Hippocampal formation (tissue), 2 donors: Measurements from ENCODE around the gene URB1.
"Not testable (repeated sequence)": the region's sequence is repeated elsewhere in the genome, so short reads cannot be mapped to it uniquely, and the experiment has no call there.

Experiments
- DNase-seq, 2 donors: peaks; one replicate each; lab custom pipeline; 2025; lab: John Stamatoyannopoulos, UW

URB1 gene

DNA sequence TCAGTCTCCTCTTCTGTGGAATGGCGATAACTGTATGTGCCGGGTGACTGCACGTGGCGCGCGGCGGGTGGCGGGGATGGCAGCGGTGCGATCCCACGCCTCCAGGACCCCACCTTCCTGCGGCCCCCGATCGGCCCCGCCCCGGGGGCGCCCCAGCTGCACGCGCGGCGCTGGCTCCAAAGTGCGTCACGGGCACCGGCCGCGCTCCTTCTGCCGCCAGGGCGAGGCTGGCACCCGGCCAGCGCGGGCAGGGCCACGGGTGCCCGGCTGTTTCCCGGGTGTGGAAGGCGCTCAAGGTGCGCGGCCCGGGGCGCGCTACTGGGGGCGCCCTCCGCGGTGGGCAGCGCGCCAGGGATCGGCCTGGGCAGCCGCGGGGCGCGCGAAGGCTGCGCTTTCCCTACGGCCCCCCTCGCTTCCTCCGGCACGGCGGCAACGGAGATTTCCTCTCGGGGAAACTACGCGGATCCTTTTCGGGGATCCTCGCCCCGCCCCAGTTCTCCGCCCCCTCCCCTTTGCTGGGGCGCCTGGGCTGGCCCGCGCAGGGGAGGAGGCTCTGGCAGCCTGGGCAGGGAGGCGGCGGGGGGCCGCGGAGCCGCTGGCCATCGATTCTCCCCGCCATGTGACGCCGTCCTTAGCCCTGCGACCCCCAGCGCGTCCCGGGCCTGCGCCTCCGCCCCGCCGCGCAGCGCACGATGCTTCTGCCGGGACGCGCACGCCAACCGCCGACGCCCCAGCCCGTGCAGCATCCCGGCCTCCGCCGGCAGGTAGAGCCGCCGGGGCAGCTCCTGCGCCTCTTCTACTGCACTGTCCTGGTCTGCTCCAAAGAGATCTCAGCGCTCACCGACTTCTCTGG lies 19.6 kb upstream of the URB1 start, which contains the start of gene EVA1C:
Gene EVA1C, plus strand, starts transcription at position 545 of the 853 bp plus-strand sequence. Its CDS starts 148 bp downstream, at position 693.
- DNase-seq = peak in 1 of 2 donors; percentile 63

DNA sequence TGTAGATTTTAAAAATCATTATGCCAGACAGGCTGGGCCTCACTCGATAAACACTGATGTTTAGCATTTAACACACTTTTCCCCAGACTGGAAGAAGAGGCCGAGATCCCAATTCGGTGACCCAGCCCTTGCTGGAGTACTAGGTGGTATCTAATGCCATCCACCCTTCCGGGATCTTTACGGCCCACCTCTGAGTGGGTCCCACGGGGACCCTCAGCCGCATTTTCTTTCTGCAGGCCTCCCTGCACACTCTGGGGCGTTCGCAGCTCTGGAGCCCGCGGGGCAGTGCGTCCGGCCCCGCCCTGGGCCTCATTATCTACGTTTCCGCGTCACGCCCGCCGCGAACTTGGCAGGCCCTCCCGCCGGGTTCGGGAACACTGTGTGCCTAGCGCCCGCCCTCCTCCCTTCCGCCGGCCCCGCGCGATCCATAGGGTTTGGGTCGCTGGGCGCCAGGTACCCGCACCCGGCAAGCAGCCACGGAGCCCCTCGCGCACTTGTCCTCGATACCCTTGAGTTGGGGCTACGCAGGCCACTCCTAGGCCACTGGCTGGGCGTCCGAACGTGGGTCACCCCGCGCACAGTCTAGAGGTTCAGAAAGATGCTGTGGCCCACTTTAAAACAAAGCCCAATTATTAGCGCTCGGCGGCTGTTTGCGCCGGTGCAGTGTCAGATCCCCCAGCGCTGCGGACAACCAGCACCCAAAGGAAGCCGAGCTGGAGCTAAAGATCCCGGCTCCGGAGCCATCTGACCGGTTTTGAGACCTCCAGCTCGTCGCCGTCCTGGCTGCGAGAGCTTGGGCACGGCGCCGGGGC lies 18.7 kb upstream of the URB1 start:
- peak; percentile 73 to 76 for DNase-seq

DNA sequence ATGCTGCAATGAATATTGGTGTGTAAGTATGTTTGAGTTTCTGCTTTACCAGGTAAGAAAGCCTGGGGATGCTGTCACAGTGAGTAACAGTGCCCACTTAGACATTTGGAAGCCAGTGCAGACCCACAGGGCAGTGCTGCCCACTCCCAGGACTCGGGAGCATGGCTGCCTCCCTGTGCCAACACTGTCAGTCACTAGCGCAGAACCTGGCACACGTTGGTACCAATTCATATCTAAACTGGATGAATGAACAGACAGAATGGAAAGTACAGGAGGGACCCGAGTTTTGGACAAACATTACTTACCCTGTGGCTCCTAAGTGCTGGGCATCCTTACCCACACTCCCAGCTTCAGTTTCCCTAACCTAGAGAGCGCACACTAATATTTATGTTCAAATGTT lies 18.1 kb upstream of the URB1 start:
- peak in 1 of 2 donors; percentile 30 for DNase-seq

DNA sequence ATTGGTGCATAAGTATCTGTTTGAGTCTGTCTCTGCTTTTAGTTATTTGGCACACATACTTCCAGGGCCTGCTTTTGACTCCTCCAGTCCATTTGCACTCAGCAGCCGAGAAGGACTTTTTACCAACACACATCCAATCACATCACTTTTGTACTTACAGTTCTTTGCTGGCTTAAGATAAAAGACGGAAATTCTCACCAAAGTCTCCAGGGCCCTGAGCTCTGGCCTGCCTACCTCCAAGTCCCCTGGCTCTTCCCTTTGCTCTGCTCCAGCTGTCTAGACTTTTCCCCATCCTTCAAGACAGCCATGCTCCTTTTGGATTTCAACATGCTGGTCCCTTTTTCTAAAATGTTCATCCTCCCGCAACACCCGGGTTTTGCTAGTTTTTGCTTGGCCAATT lies 17.5 kb upstream of the URB1 start:
- DNase-seq = no peak

DNA sequence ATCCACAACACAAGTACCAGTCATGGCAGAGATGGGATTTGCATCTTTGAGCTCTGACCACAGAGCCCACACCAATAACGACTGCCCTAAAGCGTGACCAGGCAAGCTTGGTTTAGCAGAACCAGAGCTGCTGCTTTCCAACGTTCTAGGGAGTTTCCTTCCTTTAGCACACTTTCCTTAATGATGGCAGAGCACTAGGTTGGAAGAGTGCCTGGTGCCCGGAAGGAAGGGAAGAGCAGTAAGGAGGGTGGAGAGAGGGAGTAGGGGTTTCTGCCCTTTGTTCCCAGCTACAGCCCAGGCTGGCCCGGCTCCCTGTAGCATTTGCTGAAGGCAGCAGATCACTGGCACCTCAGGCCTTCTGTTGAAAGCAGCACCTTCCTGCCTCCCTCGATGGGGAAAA lies 13.6 kb upstream of the URB1 start:
- no peak for DNase-seq

DNA sequence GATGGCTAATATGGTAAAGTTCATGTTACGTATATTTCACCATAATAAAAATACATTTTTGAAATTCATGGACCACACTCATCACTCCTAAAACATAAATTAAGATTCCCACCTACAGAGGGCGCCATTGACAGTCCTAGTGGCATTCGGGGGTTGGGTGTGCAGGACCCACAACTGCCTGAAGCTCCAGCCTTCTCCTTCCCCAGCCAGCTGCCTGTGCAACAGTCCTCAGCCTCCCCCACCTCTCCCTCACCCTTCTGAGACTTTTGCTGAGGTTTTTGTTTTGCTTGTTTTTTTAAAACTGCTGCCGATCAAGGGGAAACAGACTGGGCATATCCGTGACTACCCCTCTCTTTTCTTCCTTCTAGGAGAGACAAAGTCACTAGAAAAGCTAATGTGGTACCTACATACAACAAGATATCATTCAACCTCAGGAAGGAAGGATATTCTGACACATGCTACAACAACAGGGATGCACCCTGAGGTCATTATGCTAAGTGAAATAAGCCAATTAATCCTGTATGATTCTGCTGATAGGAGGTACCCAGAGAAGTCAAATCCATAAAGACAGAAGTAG lies 10.5 kb upstream of the URB1 start:
- DNase-seq = peak; percentile 55 to 74

DNA sequence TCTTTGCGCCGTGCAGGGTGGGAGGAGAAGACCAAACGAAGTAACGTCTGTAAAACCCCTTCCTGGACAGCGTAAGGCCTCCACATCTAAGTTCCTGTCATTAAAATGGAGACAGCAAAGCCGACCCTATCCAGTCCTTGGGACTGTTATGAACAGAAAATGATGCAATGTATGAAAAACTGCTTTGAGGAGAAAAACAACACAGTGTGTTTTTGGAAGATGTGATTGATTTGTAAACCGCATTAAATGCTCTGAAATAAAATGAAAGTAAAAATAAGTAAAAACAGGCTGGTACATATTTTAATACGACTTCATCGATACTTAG lies 827 bp upstream of the URB1 start:
- no peak for DNase-seq

DNA sequence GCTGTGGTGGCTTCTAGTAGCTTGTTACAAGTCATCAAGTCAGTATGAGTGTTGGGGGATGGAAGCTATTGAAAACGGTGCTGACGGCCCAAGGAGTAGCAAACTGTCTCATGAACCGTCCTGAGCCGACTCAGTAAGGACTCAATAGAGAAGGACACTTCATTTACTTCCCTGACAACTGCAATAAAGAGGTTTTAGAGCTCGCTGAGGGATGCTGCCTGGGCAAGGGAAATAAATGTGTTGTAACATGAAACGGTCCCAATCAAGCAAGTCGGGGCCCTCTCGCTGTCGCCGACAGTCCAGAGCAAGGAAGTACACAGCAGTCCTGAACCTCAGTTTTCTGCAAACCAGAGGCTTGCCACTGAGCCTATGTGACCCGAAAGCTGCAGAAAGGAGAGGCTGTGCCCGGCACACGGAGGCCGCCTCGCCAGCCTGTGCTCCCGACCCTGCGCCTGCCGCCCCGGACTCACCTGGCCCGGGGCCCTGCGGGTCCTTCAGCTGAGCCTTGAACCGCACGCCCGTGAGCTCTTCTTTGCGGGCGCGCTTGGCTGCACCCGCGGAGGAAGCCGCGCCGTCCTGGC lies 423 bp downstream of the URB1 start:
- no peak for DNase-seq

DNA sequence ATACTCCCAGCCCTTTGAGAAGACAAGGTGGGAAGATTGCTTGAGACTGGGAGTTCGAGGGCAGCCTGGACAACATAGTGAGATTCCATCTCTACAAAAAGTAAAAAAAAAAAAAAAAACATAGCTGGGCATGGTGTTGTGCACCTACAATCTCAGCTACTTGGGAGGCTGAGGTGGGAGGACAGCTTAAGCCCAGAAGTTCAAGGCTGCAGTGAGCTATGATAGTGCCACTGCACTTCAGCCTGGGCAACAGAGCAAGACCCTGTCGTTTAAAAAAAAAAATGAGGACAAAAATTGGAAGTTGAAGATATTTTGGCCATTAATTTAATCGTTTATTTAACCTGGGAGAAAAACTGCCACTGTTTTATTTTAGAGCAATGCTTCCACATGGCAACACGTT lies 1.1 kb downstream of the URB1 start:
- no peak for DNase-seq

DNA sequence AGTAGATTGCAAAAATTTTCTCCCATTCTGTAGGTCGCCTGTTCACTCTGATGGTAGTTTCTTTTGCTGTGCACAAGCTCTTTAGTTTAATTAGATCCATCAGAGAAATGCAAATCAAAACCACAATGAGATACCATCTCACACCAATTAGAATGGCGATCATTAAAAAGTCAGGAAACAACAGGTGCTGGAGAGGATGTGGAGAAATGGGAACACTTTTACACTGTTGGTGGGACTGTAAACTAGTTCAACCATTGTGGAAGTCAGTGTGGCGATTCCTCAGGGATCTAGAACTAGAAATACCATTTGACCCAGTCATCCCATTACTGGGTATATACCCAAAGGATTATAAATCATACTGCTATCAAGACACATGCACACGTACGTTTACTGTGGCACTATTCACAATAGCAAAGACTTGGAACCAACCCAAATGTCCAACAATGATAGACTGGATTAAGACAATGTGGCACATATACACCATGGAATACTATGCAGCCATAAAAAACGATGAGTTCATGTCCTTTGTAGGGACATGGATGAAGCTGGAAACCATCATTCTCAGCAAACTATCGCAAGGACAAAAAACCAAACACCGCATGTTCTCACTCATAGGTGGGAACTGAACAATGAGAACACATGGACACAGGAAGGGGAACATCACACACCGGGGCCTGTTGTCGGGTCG lies 2.1 kb downstream of the URB1 start:
- DNase-seq = not testable (repeated sequence)

DNA sequence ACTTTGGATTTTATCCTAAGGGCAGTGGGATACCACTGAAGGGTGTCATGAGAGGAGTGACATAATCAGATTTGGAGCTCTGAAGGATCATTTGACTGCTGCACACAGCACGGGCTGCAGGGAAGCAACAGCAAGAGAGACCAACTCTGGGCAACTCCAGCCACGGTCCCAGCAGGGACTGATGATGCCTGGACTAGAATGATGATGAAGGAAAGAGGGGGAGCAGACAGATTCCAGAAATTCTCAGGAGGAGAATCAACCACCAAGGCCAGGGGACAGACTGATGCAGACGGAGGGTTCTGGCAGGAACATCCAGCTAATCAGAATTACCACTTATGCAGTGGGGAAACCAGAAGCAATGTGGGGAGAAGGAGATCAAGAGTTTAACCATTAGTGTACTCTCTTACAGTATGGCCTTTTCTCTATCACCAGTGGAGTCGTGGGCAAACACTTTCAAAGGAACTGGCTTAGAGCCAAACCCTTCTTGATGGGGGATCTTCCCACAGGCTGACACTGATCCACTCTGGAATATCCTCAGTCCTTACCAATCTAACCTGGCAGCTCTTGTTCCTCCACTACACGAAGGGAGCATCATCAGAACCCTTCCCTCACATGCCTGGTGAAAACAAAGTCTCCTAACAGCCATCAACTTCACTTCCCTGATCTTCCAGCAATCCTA lies 3.3 kb downstream of the URB1 start:
- no peak for DNase-seq

DNA sequence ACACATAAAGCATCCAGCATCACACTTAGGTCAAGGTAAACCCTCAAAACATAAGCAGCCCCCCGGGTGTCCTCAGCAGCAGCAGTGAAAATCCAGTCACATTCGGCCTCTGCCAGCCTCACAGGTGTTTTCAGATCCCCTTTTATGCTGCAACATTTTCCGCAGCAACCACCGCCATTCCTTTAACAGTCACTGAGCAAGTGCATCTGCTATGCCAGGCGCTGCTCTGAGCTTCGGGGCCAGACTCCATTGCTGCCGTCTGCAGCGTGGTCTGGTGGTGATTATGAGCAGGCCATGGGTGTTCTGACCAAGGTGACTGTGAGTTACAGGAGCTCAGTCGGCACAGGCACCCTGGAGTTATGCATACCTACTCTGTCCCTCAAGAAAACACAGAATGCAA lies 4.5 kb downstream of the URB1 start:
- no peak for DNase-seq

DNA sequence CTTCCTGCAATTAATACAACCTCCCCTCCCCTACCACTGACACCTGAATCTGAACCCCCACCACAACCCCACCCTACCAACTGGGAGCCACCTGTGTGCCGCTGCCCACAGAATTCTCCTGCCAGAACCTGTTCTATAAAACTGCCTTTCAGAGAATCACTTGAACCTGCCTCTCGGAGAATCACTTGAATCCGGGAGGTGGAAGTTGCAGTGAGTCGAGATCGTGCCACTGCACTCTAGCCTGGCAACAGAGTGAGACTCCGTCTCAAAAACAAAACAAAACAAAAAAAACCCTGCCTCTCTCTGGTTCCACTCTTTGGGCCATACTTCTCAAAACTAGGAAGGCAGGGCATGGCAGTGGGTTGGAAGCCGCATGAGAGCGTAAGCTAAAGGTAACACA lies 5.7 kb downstream of the URB1 start:
- no peak for DNase-seq

DNA sequence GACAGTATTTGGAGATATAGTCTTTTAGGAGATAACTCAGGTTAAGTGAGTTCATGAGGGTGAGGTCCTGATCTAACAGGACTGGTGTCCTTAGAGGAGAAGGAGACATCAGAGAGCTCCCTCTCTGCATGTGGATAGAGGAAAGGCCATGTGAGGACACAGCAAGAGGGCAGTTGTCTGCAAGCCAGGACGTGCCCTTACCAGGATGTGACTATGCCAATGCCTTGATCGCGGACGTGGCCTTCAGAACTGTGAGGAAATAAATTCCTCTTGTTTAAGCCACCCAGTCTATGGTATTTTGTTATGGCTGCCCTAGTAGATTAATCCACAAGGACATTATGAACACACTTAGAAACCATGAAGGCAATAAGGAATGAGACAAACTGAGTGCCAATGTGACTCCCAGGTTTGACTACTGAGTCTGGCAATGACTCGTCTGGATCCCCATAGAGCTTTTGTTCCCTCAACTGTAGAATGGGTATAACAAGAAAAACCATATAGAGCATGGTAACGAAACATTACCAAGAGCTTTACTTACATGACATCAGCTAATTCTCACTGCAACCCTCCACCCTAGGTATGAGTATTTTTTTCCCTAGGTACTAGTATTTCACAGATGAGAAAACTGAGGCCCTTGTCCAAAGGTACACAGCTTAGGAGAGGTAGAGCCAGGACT lies 6.5 kb downstream of the URB1 start:
- DNase-seq = no peak

DNA sequence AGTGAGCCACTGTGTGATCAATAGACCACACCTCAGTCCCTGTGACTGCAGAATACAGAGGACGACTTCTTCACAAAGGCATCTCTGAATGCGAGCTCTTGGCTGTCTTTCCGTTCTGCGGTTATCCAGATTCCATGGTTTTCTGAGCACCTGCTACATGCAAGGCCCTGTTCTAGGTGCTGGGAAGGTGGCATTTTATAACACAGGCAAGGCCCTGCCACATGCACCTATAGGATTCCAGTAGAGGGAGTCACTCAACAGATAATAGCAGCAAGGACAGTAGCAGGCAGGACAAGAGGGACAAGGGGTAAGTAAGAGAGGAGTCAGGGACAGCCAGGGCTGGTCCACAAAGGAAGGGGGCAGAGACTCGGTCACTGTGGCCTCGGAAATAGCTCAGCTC lies 9.0 kb downstream of the URB1 start:
- DNase-seq = no peak

DNA sequence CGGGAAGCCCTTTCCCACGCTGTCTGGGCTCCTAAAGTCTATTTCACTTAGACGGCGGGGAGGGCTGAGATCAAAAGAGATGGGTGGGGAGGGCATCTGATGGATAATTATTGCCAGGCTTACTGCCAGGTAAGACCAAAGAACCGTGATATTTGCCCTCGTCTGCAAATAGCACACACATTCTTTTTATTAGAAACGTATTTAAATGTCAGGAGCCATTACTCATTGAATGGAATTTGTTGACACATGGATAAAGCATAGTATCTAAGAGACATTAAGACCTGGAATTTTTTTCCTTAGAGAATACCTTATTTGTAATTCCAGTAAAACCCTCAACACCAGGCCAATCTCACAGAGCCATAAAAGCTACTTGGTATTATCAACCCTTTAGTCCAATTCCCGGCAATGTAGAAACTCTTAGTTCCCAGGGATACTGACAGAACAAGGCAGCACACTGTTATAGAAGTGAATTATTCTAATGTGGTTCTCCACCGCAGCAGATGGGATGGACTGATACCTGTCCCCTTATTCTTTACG lies 10.6 kb downstream of the URB1 start:
- DNase-seq = no peak

DNA sequence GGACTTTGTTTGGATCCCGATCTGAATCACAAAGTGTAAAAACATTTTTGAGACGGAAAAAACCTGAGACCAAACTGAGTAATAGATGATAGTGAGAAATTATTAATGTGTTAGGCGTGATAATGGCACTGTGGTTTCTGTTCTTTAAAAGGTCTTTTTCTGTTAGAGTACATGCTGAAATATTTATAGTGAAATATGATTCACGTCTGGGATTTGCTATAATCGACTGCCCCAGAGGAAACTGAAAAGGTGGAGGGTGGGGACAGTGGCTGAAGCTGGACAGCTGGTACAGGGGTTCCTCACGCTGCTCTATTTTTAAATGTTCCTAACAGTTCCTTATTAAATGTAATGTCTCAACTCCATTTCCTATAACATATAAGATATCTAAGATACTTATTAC lies 11.2 kb downstream of the URB1 start:
- DNase-seq = no peak

DNA sequence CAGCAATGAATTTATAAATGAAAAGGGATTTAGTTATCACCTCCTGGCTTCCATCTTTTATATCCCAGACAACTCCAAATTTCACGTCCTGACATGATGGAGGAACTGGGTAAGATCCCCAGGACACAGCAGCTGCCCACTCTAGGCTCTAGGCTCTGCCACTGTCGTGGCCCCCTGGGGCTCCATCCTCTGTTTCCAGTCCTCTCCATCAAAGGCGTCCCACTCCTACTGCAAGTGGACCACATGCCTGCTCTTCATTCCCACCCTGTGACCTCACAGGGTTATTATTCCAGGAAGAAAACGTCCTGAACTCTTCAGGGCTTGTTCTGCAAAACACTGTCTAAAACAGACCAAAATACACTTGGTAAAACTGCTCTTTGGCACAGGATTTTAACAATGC lies 11.9 kb downstream of the URB1 start:
- no peak for DNase-seq

DNA sequence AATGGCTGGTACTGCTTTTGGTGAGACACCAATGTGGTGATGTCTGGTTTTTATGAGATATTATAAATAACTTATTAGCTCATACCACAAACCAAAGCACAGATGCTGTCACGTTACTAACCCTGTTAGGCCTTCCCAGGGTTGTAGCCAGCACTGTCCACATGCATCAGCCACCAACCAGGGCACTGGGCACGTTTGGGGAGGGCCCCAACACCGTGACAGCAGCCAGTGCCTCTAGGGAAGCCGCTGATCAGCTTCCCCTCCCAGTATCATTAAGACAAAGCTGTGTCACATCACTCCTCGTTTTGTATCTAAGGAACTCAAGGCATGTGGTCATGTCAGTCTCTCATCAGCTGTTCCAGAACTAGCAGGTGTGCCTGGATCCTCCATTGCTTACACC lies 13.9 kb downstream of the URB1 start:
- DNase-seq = no peak

DNA sequence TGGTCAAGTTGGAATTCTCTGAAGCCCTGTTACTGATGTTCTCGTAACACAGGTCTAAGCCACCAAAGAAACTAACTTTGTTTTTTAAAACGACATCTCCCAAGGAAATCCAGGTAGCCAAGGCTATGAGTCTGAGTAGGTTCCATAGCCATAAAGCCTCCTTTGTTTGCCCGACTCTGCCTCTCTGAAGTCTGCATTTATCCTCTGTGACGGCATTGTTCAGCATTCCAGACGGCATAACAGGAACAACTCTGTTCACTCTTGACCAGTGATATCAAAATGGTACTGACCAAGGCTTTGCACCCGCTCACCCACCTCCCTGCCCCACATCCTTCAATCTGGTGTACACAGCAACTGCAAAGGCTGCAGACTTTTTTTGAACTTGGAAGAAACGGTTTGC lies 14.8 kb downstream of the URB1 start:
- DNase-seq = no peak

DNA sequence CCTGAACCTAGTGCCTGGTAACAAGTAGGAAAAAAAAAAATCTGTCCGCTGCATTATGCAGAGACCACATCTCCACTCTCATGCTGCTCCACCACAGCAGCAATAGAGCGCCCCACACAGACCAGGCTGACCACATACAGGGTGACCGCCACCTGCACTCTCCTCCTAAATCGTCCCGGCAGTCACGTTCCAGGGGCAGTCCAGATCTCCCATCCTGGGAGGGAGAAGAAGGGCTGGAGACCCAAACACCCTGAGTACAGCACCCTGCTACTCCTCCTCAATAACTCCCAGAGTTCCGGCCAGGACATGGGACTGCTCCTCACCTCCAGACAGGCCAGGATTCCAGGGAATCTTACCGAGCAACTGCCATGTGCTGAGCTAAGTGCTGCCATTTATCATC lies 15.3 kb downstream of the URB1 start:
- DNase-seq = no peak
